NCI-H187 (cell line): ENCODE results near the gene OR51E2.

ENCODE experiments used
- DNase-seq, 2 experiments: peaks; one replicate each; lab custom pipeline; 2025; lab: John Stamatoyannopoulos, UW

OR51E2 gene

GRCh38 chr11:4664183-4664582, 33.5 kb downstream of the OR51E2 start:
- no peak for DNase-seq

- no peak for DNase-seq
Measured at GRCh38 chr11:4662876-4663275, 34.8 kb downstream of the OR51E2 start.

GRCh38 chr11:4658629-4659445, 38.8 kb downstream of the OR51E2 start:
- no peak for DNase-seq

GRCh38 chr11:4654635-4655369, 42.9 kb downstream of the OR51E2 start:
- DNase-seq, result no peak

GRCh38 chr11:4647766-4648165, 49.9 kb downstream of the OR51E2 start:
- no peak for DNase-seq

- no peak for DNase-seq
Measured at GRCh38 chr11:4645974-4646373, 51.7 kb downstream of the OR51E2 start.

- no peak for DNase-seq
Measured at GRCh38 chr11:4644233-4644632, 53.4 kb downstream of the OR51E2 start.

GRCh38 chr11:4643682-4644081, 54.0 kb downstream of the OR51E2 start, which contains the start of gene OR51E1:
TSS of gene OR51E1 (plus strand) at chr11:4643982. CDS start at chr11:4652527, 8,545 bp downstream.
- DNase-seq, result no peak

- no peak for DNase-seq
Measured at GRCh38 chr11:4643076-4643475, 54.6 kb downstream of the OR51E2 start.

GRCh38 chr11:4642043-4642442, 55.6 kb downstream of the OR51E2 start:
- DNase-seq, result no peak

GRCh38 chr11:4641501-4641900, 56.2 kb downstream of the OR51E2 start:
- DNase-seq, result no peak

GRCh38 chr11:4639931-4640330, 57.7 kb downstream of the OR51E2 start:
- no peak for DNase-seq

- DNase-seq, result no peak
Measured at GRCh38 chr11:4637662-4638047, 60.0 kb downstream of the OR51E2 start.

GRCh38 chr11:4636962-4637661, 60.5 kb downstream of the OR51E2 start, which contains the start of gene OR51D1:
TSS of gene OR51D1 (plus strand) at chr11:4637477. CDS start at chr11:4639791, 2,314 bp downstream.
- peak; percentile 59 to 67 for DNase-seq

GRCh38 chr11:4636136-4636535, 61.5 kb downstream of the OR51E2 start:
- DNase-seq, result no peak
